ENCODE data around the gene ADRA2B. TPM values are rescaled to one million over a fixed set of nuclear protein-coding genes. Genes with fewer than 3 reads are reported as not detected.

Gene ADRA2B
- total and polyA plus RNA-seq, 9 donors: 0.48 to 1.8 (median 1.0) TPM

- Histone ChIP-seq H3K4me1 (ENCODE audit: insufficient read depth) (no peaks in the 10 kb centered on the region), H3K4me3 (no peak overlapping the region), H3K9me3 (no peaks in the 10 kb centered on the region), H3K36me3 (no peaks in the 10 kb centered on the region), H3K27ac (no peak overlapping the region), H3K27me3 (no peaks in the 10 kb centered on the region)
- WGBS, 3 donors: 76 to 81% (median 81%) methylated on average over 7 of the region's 7 CpGs
- TF ChIP-seq POLR2A (IDR thresholded peaks at IDR 0.05) (no peak), CTCF (IDR thresholded peaks at IDR 0.05) (no peak), EP300 (IDR thresholded peaks at IDR 0.05) (no peak)
- peak in 1 of 5 donors; percentile 21 for DNase-seq
- intact Hi-C loops (cut with DNase I): no loop called here
Observed at GRCh38 chr2:96097951-96098823, 18.2 kb downstream of the ADRA2B start.

GRCh38 chr2:96097441-96097840 is 18.9 kb downstream of the ADRA2B start:
- DNase-seq: no peak
- H3K36me3 ChIP-seq: no peaks in the 10 kb centered on the region
- intact Hi-C loops (cut with DNase I): no loop called here
- no peak for TF ChIP-seq CTCF (IDR thresholded peaks at IDR 0.05)
- no peak for TF ChIP-seq POLR2A (IDR thresholded peaks at IDR 0.05)
- no peak for TF ChIP-seq EP300 (IDR thresholded peaks at IDR 0.05)
- no peak overlapping the region for H3K4me3 ChIP-seq
- no peaks in the 10 kb centered on the region for H3K27me3 ChIP-seq
- no peaks in the 10 kb centered on the region for H3K4me1 ChIP-seq (ENCODE audit: insufficient read depth)
- 89 to 91% (median 90%) methylated on average over 5 of the region's 5 CpGs for WGBS, 3 donors
- no peaks in the 10 kb centered on the region for H3K9me3 ChIP-seq
- H3K27ac ChIP-seq: no peak overlapping the region

- DNase-seq: peak in 1 of 5 donors; percentile 1
- Histone ChIP-seq H3K27ac (no peak overlapping the region), H3K27me3 (no peaks in the 10 kb centered on the region), H3K4me1 (ENCODE audit: insufficient read depth) (no peaks in the 10 kb centered on the region), H3K36me3 (no peaks in the 10 kb centered on the region), H3K9me3 (no peaks in the 10 kb centered on the region), H3K4me3 (no peak overlapping the region)
- 77 to 82% (median 80%) methylated on average over 7 of the region's 7 CpGs for WGBS, 3 donors
- intact Hi-C loops (cut with DNase I): no loop called here
- TF ChIP-seq POLR2A (IDR thresholded peaks at IDR 0.05): no peak
- TF ChIP-seq CTCF (IDR thresholded peaks at IDR 0.05): no peak
- TF ChIP-seq EP300 (IDR thresholded peaks at IDR 0.05): no peak
Observed at GRCh38 chr2:96095116-96095636, 21.2 kb downstream of the ADRA2B start.

DNA sequence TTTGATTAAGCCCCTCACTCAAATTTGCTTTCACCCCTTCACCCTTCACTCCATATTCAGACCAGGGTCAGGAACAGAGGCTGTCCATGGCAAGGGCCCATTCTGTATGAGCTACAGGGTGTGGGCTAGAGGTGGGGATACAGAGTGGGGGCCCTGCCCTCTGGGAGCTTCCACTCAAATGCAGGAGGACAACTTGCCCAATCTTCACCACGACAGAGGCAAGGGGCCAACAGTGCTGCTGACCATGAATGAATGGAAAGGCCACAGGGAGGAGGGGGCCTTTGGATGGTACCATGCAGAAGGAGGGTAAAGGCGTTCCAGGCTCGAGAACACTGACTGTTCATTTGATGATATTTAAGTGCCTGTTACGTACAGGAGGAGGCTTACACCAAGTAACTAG is 22.8 kb downstream of the ADRA2B start:
- no peak overlapping the region for H3K27ac ChIP-seq
- no peak for DNase-seq
- no peaks in the 10 kb centered on the region for H3K36me3 ChIP-seq
- intact Hi-C loops (cut with DNase I): no loop called here
- 89 to 91% (median 90%) methylated on average over 4 of the region's 4 CpGs for WGBS, 3 donors
- no peaks in the 10 kb centered on the region for H3K27me3 ChIP-seq
- no peak overlapping the region for H3K4me3 ChIP-seq
- H3K4me1 ChIP-seq (ENCODE audit: insufficient read depth): peaks cover 2% of the 10 kb centered on the region
- TF ChIP-seq EP300 (IDR thresholded peaks at IDR 0.05) (no peak), CTCF (IDR thresholded peaks at IDR 0.05) (no peak), POLR2A (IDR thresholded peaks at IDR 0.05) (no peak)
- H3K9me3 ChIP-seq: no peaks in the 10 kb centered on the region
